A673 (cell line): ENCODE measurements around the gene SLC22A13.

Experiments used
- EZH2 ChIP-seq: fragments of 200-600 bp; sonication (generic); IDR thresholded peaks from 2 replicates; pipeline ENCODE4 v1.6.1; 2017; ENCODE audit warnings: borderline replicate concordance, low read depth, mild to moderate bottlenecking, mixed read lengths, antibody characterized with exemption, low read length; ENCODE audit not compliant: poor library complexity, severe bottlenecking
- TF ChIP-seq, protein P1 (sequence below): fragments of 300-800, 200-600 bp; sonication (generic); conservative IDR thresholded peaks from 2 replicates; pipeline ENCODE4 v1.5.1; 2017; ENCODE audit warnings: low read depth, mild to moderate bottlenecking, antibody characterized with exemption, low read length, moderate library complexity, mixed read lengths

- TF ChIP-seq, protein P1, sequence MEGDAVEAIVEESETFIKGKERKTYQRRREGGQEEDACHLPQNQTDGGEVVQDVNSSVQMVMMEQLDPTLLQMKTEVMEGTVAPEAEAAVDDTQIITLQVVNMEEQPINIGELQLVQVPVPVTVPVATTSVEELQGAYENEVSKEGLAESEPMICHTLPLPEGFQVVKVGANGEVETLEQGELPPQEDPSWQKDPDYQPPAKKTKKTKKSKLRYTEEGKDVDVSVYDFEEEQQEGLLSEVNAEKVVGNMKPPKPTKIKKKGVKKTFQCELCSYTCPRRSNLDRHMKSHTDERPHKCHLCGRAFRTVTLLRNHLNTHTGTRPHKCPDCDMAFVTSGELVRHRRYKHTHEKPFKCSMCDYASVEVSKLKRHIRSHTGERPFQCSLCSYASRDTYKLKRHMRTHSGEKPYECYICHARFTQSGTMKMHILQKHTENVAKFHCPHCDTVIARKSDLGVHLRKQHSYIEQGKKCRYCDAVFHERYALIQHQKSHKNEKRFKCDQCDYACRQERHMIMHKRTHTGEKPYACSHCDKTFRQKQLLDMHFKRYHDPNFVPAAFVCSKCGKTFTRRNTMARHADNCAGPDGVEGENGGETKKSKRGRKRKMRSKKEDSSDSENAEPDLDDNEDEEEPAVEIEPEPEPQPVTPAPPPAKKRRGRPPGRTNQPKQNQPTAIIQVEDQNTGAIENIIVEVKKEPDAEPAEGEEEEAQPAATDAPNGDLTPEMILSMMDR: no peak
- TF ChIP-seq EZH2: no peak
Observed at GRCh38 chr3:38264779-38265178, 833 bp upstream of the SLC22A13 start.
